Stimulated activated CD8-positive, alpha-beta memory T cell treated with anti-CD3 and anti-CD28 coated beads, Interleukin-7, amount 100 ng/mL, for 4 hours (primary cell): ENCODE measurements around the gene CST7.
"Not testable (repeated sequence)": the region's sequence is repeated elsewhere in the genome, so short reads cannot be mapped to it uniquely, and the experiment has no call there.

ENCODE experiments used
- DNase-seq, 2 donors: peaks; one replicate each; pipeline ENCODE4 v3.0.0-alpha.2; 2020; ENCODE audit warnings: low read depth in 2 of 2

CST7 gene

GRCh38 chr20:24929867-24930723 lies 19.0 kb upstream of the CST7 start:
- DNase-seq = not testable (repeated sequence)

GRCh38 chr20:24930724-24931688 lies 18.1 kb upstream of the CST7 start:
- not testable (repeated sequence) for DNase-seq

- not testable (repeated sequence) for DNase-seq
Measured at GRCh38 chr20:24931893-24932292, 17.2 kb upstream of the CST7 start.

GRCh38 chr20:24933266-24933908 lies 15.7 kb upstream of the CST7 start:
- no peak for DNase-seq

- DNase-seq = no peak
Measured at GRCh38 chr20:24934101-24934661, 14.9 kb upstream of the CST7 start.

- DNase-seq = no peak
Measured at GRCh38 chr20:24934716-24935115, 14.4 kb upstream of the CST7 start.

GRCh38 chr20:24935140-24935539 lies 13.9 kb upstream of the CST7 start:
- no peak for DNase-seq

- DNase-seq = no peak
Measured at GRCh38 chr20:24935766-24936525, 13.1 kb upstream of the CST7 start.

GRCh38 chr20:24936526-24937407 lies 12.3 kb upstream of the CST7 start:
- DNase-seq = no peak

GRCh38 chr20:24937579-24937978 lies 11.5 kb upstream of the CST7 start:
- DNase-seq = no peak

GRCh38 chr20:24938498-24938897 lies 10.6 kb upstream of the CST7 start:
- no peak for DNase-seq

- DNase-seq = no peak
Measured at GRCh38 chr20:24939036-24939435, 10.0 kb upstream of the CST7 start.

- no peak for DNase-seq
Measured at GRCh38 chr20:24942679-24943078, 6.4 kb upstream of the CST7 start.

GRCh38 chr20:24943196-24943595 lies 5.9 kb upstream of the CST7 start:
- no peak for DNase-seq

GRCh38 chr20:24943731-24944130 lies 5.3 kb upstream of the CST7 start:
- DNase-seq = no peak

- DNase-seq = not testable (repeated sequence)
Measured at GRCh38 chr20:24946376-24946775, 2.7 kb upstream of the CST7 start.

- not testable (repeated sequence) for DNase-seq
Measured at GRCh38 chr20:24948396-24948938, 602 bp upstream of the CST7 start.

GRCh38 chr20:24949756-24950127 lies 673 bp downstream of the CST7 start:
- DNase-seq = no peak

- no peak for DNase-seq
Measured at GRCh38 chr20:24950128-24950835, 1.2 kb downstream of the CST7 start.
